HuH-7.5 (cell line): ENCODE results near the gene ASAP2.

ENCODE experiments used
- DNase-seq: peaks from one replicate; pipeline ENCODE4 v3.0.0; 2011; ENCODE audit warnings: low spot score

ASAP2 gene

DNA sequence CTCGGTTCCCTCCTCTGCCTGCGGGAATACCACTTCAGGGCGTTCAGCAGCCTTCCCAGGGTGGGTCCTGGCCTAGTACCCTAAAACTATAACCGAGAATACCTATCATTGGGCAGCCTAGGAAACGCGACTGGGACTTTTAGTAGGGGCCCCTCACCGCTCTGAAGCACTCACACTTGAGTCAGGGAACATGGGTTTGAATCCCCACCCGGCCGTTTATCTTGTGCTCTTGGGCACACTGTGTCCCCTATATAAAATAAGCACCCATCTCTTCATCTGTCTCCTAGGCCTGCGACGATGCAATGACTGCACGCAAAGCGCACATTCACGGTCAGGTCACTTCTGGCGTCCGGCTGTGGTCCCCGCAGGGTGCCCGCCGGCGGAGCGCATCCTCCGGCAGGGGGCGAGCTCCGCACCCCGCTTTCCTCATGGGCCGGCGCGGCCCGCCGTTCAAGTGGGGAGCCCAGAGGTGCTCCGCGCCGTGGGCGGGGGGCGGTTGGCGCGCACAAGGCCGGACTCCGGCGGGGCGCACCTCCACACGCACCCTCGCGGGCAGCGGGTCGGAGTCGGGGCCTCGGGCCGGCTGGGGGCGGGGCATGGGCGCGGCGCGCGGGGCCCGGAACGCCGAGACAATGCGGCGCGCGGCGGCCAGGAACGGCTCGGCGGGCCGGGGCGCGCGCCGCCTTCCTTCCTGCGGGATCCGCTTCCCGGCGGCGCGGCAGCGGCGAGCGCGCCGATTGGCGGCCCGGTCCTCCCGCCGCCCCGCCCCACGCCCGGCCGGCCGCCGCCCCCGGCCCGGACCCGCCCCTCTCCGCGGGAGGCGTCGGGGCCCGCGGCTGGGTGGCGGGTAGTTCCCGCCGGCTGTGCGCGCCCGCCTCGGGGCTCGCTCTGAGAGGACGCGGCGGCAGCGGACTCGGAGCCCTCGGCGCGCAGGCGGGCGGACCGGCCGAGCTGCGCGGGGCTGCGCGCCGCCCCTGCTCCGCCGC is at the start of gene ASAP2:
ASAP2 (plus strand) TSS at position 850 of the 986 bp plus-strand sequence. CDS start 293 bp downstream, outside the sequence.
- DNase-seq: peak; percentile 74

DNA sequence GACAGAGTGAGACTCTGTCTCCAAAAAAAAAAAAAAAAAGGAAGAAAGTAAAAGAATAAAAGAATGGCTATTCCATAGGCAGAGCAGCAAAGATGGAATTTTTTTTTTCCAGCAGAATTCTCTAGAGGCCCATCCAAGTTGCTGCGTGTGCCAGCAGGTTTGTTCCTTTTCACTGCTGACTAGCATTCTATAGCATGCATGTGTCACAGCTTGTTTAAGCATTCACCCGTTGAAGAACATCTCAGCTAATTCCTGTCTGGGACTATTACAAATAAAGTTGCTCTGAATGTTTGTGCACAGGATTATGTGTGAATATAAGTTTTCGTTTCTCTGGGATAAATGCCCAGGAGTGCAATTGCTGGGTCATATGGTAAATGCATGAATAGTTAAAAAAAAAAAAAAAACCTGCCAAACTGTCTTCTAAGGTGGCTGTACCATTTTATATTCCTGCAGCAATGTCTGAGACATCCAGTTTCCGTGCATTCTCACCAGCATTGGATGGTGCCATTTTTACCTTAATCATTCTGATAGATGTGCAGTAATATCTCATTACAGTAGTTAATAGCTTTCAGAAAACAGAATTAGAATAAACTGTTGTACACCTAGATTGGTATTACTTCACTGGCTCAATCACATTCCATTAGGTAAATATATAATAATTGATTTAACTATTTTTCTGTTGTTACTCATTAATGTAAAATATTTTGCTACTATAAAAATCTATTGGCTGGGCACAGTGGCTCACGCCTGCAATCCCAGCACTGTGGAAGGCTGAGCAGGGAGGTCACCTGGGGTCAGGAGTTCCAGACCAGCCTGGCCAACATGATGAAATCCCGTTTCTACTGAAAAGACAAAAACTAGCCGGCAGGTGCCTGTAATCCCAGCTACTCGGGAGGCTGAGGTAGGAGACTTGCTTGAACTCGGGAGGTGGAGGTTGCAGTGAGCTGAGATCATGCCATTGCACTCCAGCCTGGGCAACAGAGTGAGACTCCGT is 47.5 kb upstream of the ASAP2 start:
- no peak for DNase-seq

DNA sequence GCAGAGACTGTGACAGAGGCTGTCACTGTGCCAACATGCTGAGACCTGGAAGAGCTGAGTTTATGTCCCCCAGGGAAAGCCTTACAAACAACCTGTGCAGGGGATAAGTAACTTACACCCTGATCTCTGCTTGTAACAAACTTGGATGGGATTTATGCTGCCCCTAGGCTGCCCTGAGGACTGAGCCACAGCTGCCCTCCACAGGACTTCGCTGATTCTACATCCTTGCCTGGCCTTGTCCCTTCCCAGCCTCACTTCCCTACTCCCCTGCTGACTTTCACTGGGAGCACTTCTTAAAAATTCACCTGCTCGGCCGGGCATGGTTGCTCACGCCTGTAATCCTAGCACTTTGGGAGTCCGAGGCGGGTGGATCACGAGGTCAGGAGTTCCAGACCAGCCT is 45.9 kb upstream of the ASAP2 start:
- no peak for DNase-seq

- DNase-seq: no peak
Observed at GRCh38 chr2:9162841-9163240, 43.8 kb upstream of the ASAP2 start.

GRCh38 chr2:9163306-9164111 is 43.1 kb upstream of the ASAP2 start:
- no peak for DNase-seq

DNA sequence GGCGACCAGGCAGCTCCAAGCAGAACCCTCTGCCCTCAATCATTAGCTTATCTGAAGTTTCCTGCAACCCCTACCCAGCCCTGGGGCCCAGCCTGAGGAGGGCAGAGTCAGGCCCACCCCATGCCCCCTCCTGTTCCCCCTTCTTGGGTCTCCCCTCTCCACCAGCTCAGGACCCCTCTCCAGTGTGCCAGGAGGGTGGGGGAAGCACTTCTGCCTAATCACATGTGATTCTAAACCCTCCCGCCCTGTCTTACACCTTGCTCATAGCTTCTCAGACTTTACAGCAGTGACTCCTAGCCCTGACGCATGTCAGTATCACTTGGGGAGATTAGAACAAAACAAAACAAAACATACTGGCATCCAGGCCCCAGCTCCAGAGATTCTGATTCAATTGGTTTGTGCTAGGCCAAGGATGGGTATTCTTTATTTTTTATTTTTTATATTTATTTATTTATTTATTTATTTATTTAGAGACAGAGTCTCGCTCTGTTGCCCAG is 42.5 kb upstream of the ASAP2 start:
- DNase-seq: no peak

DNA sequence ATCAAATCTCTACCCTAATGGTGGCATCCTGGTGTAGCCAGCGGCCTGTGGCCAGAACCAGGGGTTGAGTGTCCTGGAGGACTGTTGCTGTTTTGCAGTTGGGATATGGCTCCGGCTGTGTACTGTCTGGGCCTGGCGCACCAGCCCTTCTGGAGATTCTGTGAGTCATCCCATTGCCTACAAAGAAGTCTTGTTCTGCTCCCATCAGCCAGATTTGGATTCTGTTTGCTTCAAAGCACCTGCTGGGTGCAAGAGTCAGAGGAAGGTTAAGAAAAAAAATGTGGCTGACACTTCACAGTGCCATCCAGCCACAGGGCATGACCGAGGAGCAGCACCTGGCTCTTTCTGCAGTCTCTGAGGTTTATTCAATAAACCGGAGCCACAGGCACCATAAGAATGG is 41.0 kb upstream of the ASAP2 start:
- no peak for DNase-seq

DNA sequence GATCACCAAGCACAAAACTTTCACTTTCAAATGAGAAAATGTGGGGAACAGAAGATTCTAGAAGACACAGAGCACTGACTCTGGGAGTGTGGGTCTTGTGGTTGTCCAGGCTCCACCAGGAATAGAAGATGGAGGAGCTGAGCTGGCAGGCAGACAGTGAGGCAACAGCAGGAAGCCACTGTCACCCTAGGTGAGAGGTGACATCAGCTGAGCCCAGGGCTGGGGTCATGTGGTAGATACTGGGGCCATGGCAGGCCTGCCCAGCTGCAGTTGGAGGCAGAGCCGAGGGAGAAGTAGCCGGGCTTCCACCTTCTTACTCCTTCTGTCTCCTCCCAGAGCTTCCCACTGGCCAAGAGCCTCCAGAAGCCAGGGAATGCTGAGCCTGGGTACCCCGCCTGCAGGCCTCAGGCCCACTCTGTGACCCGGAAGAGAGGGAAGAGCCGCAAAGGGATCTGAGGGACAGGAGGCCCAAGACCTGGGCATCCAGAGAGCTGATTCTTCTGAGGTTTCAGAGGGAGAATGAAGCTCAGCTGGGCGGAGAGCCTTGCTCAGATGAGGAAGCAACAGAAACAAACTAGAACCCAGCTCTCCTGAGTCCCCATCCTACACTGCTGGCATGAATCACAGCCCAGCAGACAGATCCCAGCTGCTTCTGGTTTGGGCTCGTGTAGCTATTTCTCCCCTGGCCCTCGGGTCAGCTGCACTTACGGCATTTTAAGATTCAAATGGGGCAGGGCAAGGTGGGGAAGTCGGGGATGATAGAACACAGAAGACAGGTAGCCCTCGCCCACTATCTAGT is 39.8 kb upstream of the ASAP2 start:
- no peak for DNase-seq

GRCh38 chr2:9167718-9168657 is 38.6 kb upstream of the ASAP2 start:
- peak; percentile 77 for DNase-seq

GRCh38 chr2:9168821-9169221 is 37.8 kb upstream of the ASAP2 start:
- DNase-seq: no peak

DNA sequence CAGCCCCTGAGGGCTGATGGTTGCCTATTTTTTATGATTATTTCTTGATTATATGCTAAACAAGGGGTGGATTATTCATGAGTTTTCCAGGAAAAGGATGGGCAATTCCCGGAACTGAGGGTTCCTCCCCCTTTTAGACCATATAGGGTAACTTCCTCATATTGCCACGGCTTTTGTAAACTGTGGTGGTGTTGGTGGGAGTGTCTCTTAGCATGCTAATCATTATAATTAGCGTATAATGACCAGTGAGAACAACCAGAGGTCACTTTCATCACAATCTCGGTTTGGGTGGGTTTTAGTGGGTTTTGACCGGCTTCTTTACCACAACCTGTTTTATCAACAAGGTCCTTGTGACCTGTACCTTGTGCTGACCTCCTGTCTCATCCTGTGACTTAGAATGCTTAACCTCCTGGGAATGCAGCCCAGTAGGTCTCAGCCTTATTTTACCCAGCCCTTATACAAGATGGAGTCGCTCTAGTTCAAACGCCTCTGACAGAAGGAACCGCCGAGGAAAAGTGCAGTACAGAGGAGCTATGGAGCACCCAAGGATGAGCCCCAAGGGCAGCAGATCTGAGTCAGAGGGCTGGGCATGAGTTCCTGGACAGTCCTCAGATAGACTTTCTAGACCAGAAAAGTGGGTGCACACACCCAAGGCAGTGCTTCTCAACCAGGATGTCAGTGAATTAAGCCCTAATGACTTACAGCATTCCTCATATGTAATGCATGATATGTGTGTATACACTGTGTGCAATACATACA is 37.1 kb upstream of the ASAP2 start:
- no peak for DNase-seq

GRCh38 chr2:9170458-9171130 is 36.0 kb upstream of the ASAP2 start:
- DNase-seq: no peak

- DNase-seq: no peak
Observed at GRCh38 chr2:9174771-9175437, 31.7 kb upstream of the ASAP2 start.

- DNase-seq: no peak
Observed at GRCh38 chr2:9178110-9178903, 28.3 kb upstream of the ASAP2 start.

GRCh38 chr2:9178904-9179571 is 27.6 kb upstream of the ASAP2 start:
- DNase-seq: no peak

- no peak for DNase-seq
Observed at GRCh38 chr2:9179572-9180201, 26.9 kb upstream of the ASAP2 start.
